Measurements from ENCODE around the gene ZBTB16.

The ZBTB16 gene

DNA sequence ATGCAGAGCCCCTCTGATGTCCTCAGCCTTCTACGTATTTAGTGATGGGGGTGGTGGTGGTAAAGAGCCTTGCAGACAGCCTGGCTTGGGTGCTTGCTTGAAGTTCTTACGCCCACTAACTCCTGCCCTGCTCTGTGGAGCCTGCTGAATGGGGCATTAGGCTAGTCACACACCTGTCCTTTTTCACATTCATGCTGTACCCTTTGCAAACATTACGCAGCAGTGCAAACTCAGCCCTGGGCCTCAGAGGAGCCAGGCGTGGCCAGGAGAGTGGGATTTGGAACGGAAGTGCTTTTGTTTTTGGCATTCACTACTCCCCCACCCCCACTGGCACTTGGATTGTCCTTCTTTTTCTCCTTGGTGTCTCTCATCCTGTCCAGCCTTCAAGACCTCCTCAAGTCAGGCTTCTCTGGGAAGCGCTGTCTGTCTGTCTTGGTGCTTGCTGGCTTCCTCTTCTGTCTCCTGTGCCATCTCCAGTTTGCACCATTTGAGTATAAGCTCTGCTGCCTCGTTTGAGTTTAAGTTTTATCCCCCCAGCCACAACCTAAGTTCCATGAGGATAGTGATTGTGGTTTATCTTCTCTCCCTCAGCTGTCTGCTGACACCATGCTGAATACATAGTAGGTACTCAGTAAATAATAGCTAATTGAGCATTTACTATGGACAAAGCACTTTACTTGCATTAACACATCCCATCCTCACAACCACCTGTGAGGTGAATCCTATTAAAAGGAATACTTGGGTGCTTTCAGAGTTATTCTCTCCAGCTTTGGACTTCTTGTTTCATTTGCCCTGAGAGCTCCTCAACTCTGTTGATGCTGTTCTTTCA is 26.7 kb downstream of the ZBTB16 start:
- DNase-seq: no peak

DNA sequence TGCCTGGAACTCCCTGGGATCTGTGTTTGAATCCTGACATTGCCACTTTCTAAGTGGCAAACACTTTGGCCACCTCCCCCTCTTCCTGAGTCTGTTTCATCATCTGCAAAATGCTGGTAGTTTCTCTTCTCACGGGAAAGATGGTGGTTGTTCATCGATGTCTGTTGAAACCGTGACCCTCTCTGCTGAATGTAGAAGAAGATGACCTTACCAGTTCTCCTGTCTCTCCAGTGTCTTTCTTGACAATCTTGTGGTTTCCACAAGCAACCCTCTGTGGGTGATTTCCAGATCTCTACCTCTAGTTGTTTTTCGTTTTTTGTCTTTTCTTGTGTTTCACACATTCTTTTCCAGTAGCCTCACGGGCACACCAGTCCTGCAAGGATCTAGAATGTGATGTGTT is 27.5 kb downstream of the ZBTB16 start:
- no peak for DNase-seq

DNA sequence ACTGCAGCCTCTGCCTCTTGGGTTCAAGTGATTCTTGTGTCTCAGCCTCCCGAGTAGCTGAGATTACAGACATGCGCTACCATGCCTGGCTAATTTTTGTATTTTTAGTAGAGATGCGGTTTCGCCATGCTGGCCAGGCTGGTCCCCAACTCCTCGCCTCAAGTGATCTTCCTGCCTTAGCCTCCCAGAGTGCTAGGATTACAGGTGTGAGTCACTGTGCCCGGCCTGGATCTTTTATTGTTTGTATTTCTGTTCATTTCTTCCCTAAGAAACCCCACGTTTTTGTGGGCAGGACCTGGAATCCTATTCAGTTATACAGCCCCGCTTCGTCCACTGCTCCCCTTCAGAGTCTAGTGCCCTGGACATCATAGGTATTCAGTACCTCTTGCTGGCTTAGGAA is 28.7 kb downstream of the ZBTB16 start:
- DNase-seq: no peak

DNA sequence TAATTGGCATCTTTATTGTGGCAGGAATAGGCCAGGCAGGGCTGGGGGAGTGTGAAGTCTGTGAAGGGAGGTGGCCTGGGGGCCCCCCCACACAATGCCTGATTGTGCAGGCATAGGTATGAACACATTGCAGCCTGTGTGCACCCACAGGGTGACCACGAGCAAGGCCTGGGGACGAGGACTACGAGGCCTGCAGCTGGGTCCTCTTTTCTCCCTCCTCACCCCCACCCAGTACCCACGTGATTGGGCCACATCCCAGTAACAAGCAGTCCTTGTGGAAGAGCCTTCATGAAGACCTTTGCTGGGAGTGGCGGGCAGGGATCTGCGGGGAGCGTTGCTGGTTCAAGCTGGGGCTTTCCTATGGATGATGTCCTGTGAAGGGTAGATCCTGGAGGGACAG is 29.3 kb downstream of the ZBTB16 start:
- no peak for DNase-seq

DNA sequence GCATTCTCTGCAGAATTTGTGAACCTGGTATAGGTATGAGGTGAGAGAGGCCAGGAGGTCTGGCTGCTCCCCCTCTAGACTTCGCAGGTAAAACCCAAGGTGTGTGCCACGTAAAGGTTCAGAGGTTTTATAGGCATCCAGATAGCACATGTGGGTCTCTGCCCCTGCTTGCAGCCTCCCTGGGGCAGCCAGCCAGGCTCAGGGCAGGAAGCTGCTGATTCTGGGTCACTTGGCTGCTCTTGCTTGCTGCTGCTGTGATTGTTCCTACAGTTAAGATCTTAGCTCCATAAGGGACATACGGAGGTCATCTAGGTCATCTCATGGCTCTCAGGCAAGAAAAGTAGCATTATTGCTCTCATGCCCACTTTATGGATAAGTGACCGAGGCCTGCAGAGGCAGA is 30.2 kb downstream of the ZBTB16 start:
- no peak for DNase-seq

DNA sequence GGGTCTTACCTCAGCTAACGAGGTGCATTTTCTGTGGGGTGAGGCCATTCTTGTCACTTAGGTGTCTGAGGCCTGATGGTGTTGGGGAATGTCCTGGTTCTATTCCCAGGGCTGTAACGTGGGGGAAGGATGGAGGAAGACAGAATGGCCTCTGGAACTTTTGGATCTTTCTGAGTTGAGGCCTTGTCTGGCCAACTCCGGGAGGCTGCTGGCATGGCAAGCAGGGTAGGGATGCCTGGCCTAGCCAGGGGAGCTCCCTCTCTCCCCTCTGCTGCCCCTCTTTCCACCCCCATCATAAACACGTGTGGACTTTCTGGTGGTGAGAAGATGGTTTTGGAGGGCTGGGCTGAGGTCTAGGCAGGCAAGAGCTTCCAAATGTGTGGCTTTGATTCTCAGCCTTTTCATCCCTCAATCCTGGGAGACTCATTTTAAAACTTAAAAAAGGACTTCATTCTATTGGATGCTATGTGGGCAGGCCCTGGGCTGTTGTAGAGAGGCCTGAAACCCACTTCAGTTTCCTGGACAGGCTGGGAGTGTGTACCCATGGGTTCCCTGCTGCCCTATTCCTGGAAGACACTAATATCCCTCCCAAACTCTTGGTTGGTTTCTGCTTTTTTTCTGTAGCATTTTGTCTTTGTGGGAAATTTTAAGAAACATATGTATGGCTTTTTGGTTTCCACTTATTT is 30.9 kb downstream of the ZBTB16 start:
- no peak for DNase-seq

DNA sequence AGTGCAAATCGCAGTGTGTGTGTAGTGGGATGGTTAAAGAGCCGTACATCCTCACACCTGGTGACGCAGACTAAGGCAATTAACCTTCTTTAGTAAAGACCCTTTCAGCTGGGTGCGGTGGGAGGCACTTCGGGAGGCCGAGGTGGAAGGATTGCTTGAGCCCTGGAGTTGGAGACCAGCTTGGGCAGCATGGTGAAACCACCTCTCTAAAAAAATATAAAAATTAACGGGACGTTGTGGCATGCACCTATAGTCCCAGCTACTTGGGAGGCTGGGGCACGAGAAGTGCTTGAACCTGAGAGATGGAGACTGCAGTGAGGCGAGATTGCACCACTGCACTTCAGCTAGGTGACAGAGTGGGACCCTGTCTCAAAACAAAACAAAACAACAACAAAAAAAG is 31.5 kb downstream of the ZBTB16 start:
- no peak for DNase-seq

DNA sequence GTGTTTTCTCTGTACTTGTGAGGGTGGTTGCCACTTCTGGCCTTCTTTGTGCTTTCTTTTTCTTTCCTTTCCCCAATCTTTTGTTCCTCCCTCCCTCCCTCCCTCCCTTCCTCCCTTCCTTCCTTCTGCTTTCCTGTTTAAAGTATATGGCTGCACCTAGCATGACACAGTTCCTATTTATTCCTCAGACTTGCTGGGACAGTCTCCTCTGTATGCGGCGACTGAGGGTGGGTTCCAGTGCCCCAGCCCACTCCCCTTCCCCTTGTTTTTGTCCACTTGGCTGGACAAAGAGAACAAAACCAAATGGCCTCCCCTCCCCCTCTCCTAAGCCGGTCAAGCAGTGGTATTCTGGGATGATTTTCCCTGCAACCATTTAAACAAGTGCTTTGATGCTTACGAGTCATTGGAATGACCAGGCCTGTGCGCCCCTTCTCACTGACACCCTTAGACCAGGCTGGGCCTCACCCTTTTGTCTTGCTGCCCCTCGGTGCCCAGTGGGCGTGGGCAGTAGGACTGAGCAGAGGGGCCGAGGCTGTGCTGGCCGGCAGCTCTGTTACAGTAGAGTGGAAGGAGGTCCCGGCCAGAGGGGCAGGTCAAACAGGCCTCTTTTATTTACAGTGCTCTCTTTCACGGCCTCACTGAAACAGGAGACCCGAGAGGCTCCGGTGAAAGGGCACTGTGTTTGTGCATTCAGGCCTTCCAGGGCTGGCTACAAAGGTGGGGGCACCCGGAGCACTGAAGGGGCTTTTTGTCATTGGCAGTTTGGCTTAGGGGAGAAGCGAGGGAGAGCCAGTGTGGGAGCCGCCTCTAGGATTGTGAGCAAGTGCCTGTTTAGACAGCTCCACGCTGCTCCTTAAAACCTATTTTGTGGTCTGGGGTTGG is 32.2 kb downstream of the ZBTB16 start:
- no peak for DNase-seq

DNA sequence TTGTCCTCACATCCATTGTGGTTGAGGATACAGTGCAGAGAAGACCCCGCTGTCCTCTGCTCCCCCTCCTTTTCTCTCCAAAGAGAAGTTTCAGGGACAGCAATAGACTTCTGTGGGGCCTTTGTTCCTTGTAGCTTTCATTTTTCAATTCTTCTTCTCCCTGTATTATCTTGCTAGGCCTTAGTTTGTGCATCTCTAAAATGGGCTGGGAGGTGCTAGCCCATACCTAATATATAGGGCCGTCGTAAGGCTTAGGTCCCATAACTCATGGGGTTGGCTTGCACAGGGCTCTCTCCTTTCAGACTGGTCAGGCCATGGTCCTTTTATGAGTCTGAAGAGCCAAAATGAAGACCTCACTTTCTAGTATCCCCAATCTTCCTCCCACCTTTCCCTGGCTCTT is 33.0 kb downstream of the ZBTB16 start:
- no peak for DNase-seq

DNA sequence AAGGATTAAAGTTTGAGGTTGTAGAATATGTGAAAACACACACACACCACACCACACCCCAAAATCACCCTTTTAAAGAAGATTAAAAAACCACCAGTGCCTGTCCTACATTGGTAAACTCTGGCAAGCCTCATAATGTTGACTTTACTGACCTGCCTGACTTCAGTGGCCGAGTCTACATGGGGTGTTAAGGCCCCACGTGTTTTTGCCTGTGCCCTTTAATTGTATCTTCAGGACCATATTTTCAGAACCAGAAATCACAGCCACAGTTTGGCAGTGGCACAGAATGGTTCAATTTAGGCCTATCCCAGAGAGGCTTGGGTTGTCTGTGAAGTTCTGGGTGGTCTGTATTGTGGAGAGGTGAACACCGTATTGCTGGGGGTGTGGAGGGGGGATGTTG is 33.4 kb downstream of the ZBTB16 start:
- DNase-seq: no peak

DNA sequence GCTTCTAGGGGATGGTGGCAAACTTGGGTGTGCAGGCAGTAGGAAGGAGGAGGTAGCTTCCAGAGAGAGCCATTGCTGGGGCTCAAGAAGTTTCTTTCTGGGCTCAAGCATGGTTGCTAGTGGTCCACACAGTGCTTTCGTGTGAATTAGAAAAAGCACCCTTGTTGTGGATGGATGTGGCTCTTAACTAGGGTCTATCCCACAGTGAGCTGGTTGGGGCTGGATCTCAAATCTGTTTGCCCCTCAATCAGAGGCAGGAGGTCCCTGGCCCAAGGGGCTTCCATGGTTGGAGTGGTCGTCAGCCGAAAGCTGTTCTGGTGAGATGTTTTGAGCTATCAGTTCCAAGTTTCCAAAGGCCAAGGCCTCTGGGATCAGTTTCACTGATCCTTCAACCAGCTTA is 35.0 kb downstream of the ZBTB16 start:
- DNase-seq: no peak

DNA sequence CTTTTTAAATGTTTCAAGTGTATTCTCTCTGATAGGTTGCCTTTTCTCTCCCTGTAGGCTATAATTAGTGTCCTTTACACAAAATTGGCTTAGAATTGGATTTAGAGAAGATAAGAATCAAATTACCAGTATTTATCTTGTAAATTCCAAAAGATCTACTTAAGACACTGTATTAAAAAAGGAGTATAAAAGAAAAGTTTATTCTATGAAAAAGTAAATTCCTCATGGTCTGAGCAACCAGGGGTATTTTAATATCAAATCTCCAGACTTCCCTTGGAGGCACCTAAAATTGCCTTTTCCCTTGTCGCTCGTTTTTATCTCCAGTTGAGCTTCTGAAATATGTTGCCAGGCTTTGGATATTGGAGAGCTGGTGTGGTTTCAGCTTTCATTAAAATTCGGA is 36.4 kb downstream of the ZBTB16 start:
- DNase-seq: no peak

DNA sequence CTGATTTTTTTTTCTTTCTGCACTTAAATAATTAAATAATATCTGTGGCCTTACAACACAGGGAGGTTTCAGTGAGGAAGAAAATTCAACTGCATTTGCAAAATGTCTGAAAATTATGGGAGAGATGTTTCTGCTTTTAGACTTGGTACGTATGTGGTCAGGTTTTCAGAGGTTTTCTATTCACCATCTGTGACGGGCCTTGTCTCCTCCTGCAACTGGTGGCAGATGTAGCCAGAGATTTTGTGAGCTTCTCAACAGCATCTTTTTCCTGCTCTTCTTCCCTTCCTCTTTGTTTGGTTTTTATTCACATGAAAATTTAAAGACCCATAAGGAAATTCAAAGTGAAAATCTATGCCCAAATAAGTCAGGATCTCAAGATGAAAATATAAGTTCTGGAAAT is 38.3 kb downstream of the ZBTB16 start:
- DNase-seq: no peak

DNA sequence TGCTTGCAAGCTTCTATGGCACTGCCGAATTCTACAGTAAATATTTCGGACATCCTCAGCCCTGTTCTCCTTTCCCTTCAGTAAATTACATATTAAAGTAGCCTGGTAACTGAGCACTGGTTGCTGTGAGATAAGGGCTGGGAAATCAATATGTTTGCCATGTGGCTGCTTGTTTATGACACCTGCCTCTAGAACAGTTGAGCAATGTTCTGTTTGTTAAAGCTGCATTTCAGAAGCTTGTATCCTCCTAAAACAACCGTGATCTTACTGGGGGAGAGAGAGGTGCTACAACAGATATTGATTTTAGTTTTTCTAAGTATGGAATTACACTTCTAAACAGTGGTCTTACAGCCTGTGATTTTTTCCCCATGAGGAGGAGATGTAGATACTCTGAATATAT is 39.4 kb downstream of the ZBTB16 start:
- no peak for DNase-seq

DNA sequence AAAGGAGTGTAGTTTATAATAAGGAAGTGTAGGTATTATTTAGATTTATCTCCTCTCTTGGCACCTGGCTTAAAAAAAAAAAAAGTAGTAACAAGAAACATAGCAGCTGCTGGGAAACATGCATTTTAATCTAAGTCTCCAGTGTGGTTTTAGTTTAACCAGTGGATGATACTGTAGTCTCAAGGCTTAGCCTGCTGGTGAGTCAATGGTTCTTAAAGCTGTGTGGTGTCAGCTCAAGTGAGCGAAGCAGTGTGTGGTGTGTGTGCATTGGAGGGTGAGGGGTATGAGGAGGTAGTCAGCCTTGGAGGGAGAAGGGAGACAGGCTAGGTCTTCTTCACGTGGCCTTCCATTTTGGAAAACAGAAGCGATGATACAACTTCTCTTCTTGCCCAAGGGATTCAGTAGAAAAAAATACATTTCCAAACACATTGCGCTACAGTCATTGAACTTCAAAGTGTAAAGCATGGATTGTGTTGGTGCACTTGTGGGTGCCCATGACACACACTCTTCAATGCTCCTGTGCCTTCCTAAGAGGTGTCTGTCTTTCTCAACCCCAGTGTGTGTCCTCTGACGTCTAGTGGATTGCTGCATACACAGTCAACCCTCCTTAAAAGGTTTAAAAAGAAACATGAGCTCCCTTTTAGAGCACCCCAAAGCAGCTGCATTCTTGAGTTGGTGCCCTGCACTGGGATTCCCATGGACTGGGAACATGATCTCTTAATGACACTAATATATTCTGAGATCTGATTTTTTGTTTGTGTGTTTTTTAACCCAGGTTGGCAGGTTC is 40.1 kb downstream of the ZBTB16 start:
- no peak for DNase-seq

DNA sequence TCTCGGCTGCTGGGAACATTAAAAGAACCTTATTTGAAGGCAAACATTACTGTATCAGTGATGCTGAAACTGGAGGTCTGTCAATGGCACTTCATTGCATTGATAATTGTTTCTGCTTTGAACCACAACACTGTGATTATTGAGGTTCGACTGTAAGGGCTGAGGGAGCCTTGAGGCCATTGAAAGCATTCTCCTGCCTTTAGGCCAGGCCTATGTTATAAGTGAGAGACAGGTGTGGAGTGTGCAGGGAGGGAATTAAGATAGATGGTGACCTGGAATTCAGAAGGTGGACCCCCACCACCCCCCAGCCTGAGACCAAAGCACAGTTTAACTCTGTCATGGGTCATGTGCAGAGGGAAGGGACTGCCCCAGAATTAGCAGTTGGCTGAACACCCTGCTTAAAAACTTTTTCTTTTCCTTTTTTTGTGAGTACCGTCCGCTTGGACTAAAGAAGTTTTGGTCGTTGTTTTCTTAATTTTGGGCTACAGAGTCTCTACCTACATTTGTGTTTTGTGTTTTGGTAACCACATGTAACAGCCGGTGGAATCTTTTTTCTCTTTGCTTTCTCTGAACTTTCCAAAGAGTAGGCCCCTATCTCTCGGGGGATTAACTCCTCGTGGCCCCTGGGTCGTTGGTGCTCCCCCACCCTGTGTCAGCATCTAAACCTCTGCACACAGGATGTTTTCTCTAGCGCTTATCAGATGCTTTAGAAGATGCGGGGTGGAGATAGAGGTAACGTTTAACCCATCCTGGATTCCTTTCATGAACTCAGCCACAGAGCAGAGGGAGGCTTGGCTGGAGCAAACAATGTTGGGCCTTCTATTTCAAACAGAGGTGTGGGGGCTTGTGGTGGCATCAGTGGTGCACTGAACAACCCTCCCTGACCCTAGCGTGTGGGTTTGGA is 43.7 kb downstream of the ZBTB16 start:
- DNase-seq: no peak

DNA sequence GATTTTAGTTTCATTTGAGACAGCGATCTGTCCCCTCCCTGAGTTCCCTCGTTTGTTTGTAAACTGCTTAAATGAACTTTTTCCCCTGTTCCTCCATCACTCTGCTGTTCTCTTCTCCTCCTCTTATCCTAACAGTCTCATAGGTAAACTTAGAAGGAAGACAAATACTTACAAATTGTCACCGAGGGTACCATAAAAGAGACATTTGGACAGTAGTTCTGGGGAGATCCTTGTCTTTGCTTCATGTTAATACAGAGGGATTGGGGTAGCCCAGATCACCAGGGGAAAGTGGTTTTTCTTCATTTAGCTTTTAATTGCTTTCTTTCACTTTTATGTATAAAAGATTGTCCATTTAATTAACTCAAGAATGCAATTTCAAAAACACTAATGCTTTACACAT is 46.1 kb downstream of the ZBTB16 start:
- no peak for DNase-seq

DNA sequence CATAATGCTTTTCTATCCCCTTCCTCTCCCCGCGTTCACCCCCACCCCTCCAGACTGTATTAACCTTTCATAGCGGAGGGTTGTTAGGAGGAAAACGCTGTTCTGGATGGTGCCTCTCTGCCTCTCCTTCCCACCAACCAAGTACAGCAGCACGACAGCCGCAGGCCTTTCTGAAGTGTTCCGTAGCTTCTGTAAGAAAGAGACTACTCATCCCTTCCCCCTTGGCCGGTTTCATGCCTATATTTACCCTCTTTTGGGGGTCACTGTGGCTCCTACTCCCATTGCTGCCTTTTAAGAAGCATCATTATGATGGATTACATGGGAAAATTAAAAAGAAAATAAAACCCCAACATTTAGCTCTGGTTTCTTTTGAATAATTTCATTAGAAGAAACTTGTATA is 46.5 kb downstream of the ZBTB16 start:
- DNase-seq: no peak

DNA sequence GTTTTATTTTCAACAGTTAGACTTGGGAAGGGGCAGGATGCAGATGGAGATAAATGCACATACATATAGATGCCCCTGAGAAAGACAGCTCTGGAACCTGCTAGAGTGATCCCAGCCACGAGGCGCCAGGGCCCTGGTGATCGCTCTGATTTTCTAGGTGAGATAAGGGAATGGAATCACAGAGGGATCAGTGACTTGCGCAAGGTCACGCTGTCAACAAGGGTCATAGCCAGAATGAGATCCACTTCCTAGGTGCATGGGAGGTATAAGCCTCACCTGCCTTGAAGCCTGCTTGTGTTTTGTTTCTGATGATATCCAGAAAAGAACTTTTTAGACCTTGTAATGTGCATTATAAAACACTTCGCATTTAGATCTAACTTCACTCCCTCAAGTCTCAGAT is 47.5 kb downstream of the ZBTB16 start:
- no peak for DNase-seq

DNA sequence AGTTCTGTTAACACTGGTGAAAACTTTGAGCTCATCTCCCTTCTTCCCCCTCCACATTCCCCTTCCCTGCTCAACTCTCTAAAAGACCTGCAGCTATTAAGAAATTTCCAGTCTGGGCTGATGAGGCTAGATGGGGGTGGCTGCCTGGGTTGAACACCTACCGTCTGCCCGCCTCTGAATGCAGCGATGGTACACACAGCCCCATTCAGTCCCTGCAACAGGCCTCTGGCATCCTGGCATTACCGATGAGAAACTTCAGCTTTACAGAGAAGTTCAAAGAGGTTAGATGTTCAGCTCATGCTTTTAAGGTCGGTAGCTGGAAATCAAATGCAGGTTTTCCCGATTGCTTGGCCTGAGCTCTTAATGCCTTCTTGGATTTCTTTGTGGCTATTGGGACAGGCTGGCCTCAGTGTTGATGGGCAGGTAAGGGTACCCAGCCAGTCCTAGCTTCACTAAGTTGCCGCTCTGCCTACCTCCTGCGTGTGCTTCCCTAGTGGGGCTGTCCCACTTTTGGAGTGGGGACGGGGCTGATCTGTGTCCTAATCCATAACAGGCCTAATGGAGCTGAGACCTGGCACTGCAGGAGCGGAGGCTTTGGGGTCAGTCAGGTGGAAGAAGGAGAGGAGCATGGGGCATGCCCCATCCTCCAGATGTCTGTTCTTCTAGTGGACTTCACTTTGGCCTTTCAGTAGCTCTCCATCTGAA is 49.1 kb downstream of the ZBTB16 start:
- DNase-seq: no peak

Data from stimulated activated CD4-positive, alpha-beta T cell treated with anti-CD3 and anti-CD28 coated beads, Interleukin-12 subunit alpha, Interleukin-12 subunit beta, amount 100 ng/mL, for 4 hours (primary cell).